SK-N-SH (cell line): ENCODE measurements around the gene NEK8. TPM values are rescaled to one million over a fixed set of nuclear protein-coding genes. Genes with fewer than 3 reads are reported as not detected.
A peak's percentile ranks its signal among the peaks of the same experiment; 100 is the strongest.
"Not testable (repeated sequence)": the region's sequence is repeated elsewhere in the genome, so short reads cannot be mapped to it uniquely, and the experiment has no call there.

ENCODE experiments used
- CTCF ChIA-PET: fragments of 300-600, 350-600 bp; formaldehyde crosslinking; extraction: SDS; loops from one replicate; lab custom pipeline; 2021; lab: Yijun Ruan, JAX
- POLR2A ChIA-PET: fragments of 350-600 bp; sonication (Branson Sonifier 250); formaldehyde crosslinking; extraction: SDS; loops from one replicate; lab custom pipeline; 2020; ENCODE audit warnings: antibody characterized with exemption, inconsistent platforms; lab: Yijun Ruan, JAX
- DNase-seq: peaks from one replicate; pipeline ENCODE4 v3.0.0; 2012
- H2AFZ ChIP-seq: fragments of 200-600 bp; sonication (generic); 2 replicates; pipeline ENCODE4 v1.8.1; 2016; ENCODE audit warnings: antibody characterized with exemption, mild to moderate bottlenecking, low read depth
- H3F3A ChIP-seq: fragments of 200-600 bp; sonication (generic); replicated peaks from 2 replicates; pipeline ENCODE3; 2016; ENCODE audit warnings: antibody characterized with exemption, mild to moderate bottlenecking; ENCODE audit not compliant: insufficient read depth
- H3K27ac ChIP-seq, 2 experiments: fragments of 200-500 bp in 1 of 2; fragments of 200-600 bp in 1 of 2; sonication (Bioruptor generic) in 1 of 2; sonication (generic), shearing (Covaris generic) in 1 of 2; 2 replicates each; pipeline versions ENCODE4 v1.5.1 to v1.6.1; 2014 to 2016; ENCODE audit warnings: low read depth in 2 of 2, inconsistent platforms in 1 of 2, low read length in 1 of 2, mild to moderate bottlenecking in 1 of 2, mixed read lengths in 1 of 2
- H3K27me3 ChIP-seq: fragments of 200-600 bp; sonication (generic), shearing (Covaris generic); 2 replicates; pipeline ENCODE4 v1.6.1; 2016; ENCODE audit warnings: mixed run types; ENCODE audit not compliant: insufficient read depth
- H3K36me3 ChIP-seq, 2 experiments: fragments of 200-500 bp in 1 of 2; fragments of 200-600 bp in 1 of 2; sonication (Bioruptor generic) in 1 of 2; sonication (generic) in 1 of 2; replicated peaks in 1 of 2; 2 replicates each; pipeline versions ENCODE3 to v1.5.1; 2014 to 2016; ENCODE audit warnings: low read length in 1 of 2, mild to moderate bottlenecking in 1 of 2; ENCODE audit not compliant: insufficient read depth in 2 of 2, control insufficient read depth in 1 of 2
- H3K4me1 ChIP-seq, 2 experiments: fragments of 200-500 bp in 1 of 2; fragments of 200-600 bp in 1 of 2; sonication (Bioruptor generic) in 1 of 2; sonication (generic), shearing (Covaris generic) in 1 of 2; 2 replicates each; pipeline versions ENCODE4 v1.5.1 to v1.6.1; 2014 to 2016; ENCODE audit warnings: low read depth in 1 of 2, low read length in 1 of 2, mixed run types in 1 of 2; ENCODE audit not compliant: insufficient read depth in 2 of 2, control insufficient read depth in 1 of 2
- H3K4me2 ChIP-seq: fragments of 200-600 bp; sonication (generic), shearing (Covaris generic); 2 replicates; pipeline ENCODE4 v1.6.1; 2017; ENCODE audit warnings: mixed run types
- H3K4me3 ChIP-seq, 2 experiments: fragments of 200-500 bp in 1 of 2; fragments of 200-600 bp in 1 of 2; sonication (Bioruptor generic) in 1 of 2; sonication (generic), shearing (Covaris generic) in 1 of 2; 2 replicates each; pipeline versions ENCODE4 v1.5.1 to v1.8.1; 2014 to 2016; ENCODE audit warnings: low read depth in 2 of 2, inconsistent platforms in 1 of 2, low read length in 1 of 2, mild to moderate bottlenecking in 1 of 2, mixed read lengths in 1 of 2, moderate library complexity in 1 of 2
- H3K79me2 ChIP-seq: fragments of 200-600 bp; sonication (generic); 2 replicates; pipeline ENCODE4 v1.8.1; 2017; ENCODE audit warnings: mild to moderate bottlenecking; ENCODE audit not compliant: insufficient read depth
- H3K9ac ChIP-seq: fragments of 200-600 bp; sonication (generic); 2 replicates; pipeline ENCODE4 v1.6.1; 2017; ENCODE audit warnings: mixed run types
- H3K9me2 ChIP-seq: fragments of 200-600 bp; sonication (generic); 2 replicates; pipeline ENCODE4 v1.6.1; 2017; ENCODE audit warnings: mixed run types
- H3K9me3 ChIP-seq: fragments of 200-600 bp; sonication (generic); 2 replicates; pipeline ENCODE4 v1.6.1; 2017; ENCODE audit warnings: mixed run types, mild to moderate bottlenecking, moderate library complexity
- H4K20me1 ChIP-seq: fragments of 200-600 bp; sonication (generic); 2 replicates; pipeline ENCODE4 v1.6.1; 2017; ENCODE audit warnings: mild to moderate bottlenecking, mixed run types; ENCODE audit not compliant: insufficient read depth
- CTCF ChIP-seq: fragments of 200-600 bp; sonication (generic); IDR thresholded peaks from 2 replicates; pipeline ENCODE4 v1.6.1; 2017; ENCODE audit warnings: antibody characterized with exemption, mild to moderate bottlenecking, moderate library complexity
- RXRA ChIP-seq: IDR thresholded peaks from 2 replicates; pipeline ENCODE4 v1.4.0; 2012; ENCODE audit warnings: low read depth, mild to moderate bottlenecking, borderline replicate concordance
- WGBS: methylation state at CpG from one replicate; pipeline ENCODE4 v1.1.6; 2017; ENCODE audit warnings: low lambda C conversion rate; 5-methylcytosine and 5-hydroxymethylcytosine counted together
- polyA plus RNA-seq, 3 experiments: library from polyadenylated mRNA; depleted of rRNA; stranded (reverse); fragments of >200 nt; gene quantifications; 2 replicates each; pipeline ENCODE4 v1.2.3, GENCODE V29; 2012
- TF ChIP-seq, protein P1 (sequence below): fragments of 150-350 bp; IDR thresholded peaks from 2 replicates; pipeline ENCODE4 v1.6.1; 2016; ENCODE audit warnings: mild to moderate bottlenecking, low read depth, low read length

NEK8 gene
- polyA plus RNA-seq, 1 of the 3 experiments (the other 2 are of a cell fraction) = 6.0 TPM

DNA sequence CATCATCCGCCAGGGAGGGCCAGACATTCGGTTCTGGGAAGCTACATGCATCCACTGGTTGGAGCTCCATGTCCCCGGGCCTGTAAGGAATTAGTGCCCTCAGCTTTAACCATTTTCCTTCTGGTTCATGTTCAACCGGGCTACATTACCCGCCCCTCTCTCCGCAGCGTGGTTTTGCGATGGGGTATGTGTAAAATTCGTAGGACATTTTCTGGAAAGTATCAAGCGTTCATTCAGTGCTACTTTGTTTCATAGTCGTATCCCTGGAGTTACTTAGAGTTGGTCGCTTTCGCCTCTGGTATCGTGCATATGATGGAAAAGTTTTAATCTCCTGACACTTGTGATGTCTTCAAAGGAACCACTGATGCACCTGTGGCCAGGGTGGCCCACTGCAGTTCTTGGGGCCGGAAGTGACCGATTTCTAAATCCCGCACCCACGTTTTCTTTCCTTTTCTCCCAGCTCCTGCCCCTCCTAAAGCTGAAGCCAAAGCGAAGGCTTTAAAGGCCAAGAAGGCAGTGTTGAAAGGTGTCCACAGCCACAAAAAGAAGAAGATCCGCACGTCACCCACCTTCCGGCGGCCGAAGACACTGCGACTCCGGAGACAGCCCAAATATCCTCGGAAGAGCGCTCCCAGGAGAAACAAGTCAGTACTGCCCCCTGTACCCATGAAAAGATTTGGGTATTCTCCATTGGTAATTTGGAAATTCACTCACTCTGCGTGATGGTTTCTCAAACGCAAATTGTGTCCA is 8.2 kb upstream of the NEK8 start:
- Histone ChIP-seq H3K4me2 (peak overlapping the region; percentile 92), H3K79me2 (peaks cover 36% of the 10 kb centered on the region), H3K4me3 (peak overlapping the region; percentile 91 to 98), H3K27me3 (no peaks in the 10 kb centered on the region), H3K9ac (peak overlapping the region; percentile 95), H3K36me3 (peaks cover 38 to 41% of the 10 kb centered on the region in 2 experiments), H3F3A (peaks cover 59% of the 10 kb centered on the region), H3K9me2 (no peaks in the 10 kb centered on the region), H3K4me1 (peaks cover 12 to 27% of the 10 kb centered on the region in 2 experiments), H2AFZ (no peak overlapping the region), H3K9me3 (no peaks in the 10 kb centered on the region), H4K20me1 (peaks cover 36% of the 10 kb centered on the region), H3K27ac (peak overlapping the region; percentile 86 to 93)
- no peak for DNase-seq
- ChIA-PET POLR2A (interaction anchor here (0.6 to 3.8 kb wide), 9 partner anchors 8 to 720 kb away, joined by 3 to 46 read pairs (median 9); partner anchors contain the start of genes NEK8, PHF12, PROCA1 and SDF2), CTCF (interaction anchor here (1.0 to 11.1 kb wide), 8 partner anchors 10 to 281 kb away, joined by 3 to 612 read pairs (median 4); partner anchors contain the start of genes PROCA1 and TRAF4)
- no peak for TF ChIP-seq RXRA
- TF ChIP-seq, protein P1, sequence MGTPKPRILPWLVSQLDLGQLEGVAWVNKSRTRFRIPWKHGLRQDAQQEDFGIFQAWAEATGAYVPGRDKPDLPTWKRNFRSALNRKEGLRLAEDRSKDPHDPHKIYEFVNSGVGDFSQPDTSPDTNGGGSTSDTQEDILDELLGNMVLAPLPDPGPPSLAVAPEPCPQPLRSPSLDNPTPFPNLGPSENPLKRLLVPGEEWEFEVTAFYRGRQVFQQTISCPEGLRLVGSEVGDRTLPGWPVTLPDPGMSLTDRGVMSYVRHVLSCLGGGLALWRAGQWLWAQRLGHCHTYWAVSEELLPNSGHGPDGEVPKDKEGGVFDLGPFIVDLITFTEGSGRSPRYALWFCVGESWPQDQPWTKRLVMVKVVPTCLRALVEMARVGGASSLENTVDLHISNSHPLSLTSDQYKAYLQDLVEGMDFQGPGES = no peak
- peak; percentile 33 for TF ChIP-seq CTCF
- 2% methylated on average over 28 of the region's 30 CpGs for WGBS

GRCh38 chr17:28720997-28721329 is 7.6 kb upstream of the NEK8 start:
- peak overlapping the region; percentile 91 to 98 for H3K4me3 ChIP-seq
- not testable (repeated sequence) for H3K27me3 ChIP-seq, H2AFZ ChIP-seq, H3K9me2 ChIP-seq, H3K9me3 ChIP-seq, DNase-seq
- H3K27ac ChIP-seq = peak overlapping the region; percentile 2 to 86; a peak in 2 of 4 replicates
- H3K4me2 ChIP-seq = peak overlapping the region; percentile 92
- H3K36me3 ChIP-seq = peaks cover 38 to 41% of the 10 kb centered on the region in 2 experiments
- H3F3A ChIP-seq = peaks cover 63% of the 10 kb centered on the region
- peaks cover 36% of the 10 kb centered on the region for H4K20me1 ChIP-seq
- peak overlapping the region; percentile 95 for H3K9ac ChIP-seq
- H3K79me2 ChIP-seq = peaks cover 36% of the 10 kb centered on the region
- ChIA-PET CTCF (interaction anchor here (0.9 to 11.1 kb wide), 5 partner anchors 10 to 77 kb away, joined by 3 to 612 read pairs (median 7); partner anchors contain the start of genes PROCA1 and TRAF4), POLR2A (interaction anchor here (0.6 to 3.8 kb wide), 3 partner anchors 10 to 59 kb away, joined by 3 to 46 read pairs (median 45); partner anchors contain the start of genes PROCA1, SDF2 and TRAF4)
- 8% methylated on average over 18 of the region's 19 CpGs for WGBS
- H3K4me1 ChIP-seq = peaks cover 16 to 32% of the 10 kb centered on the region in 2 experiments
